ENCODE results near the gene ASPSCR1.

GRCh38 chr17:82009413-82009812, 32.0 kb downstream of the ASPSCR1 start:
- no peak for TF ChIP-seq CTCF (IDR thresholded peaks at IDR 0.05; ENCODE audit: low read depth, low read length)
- no peak for TF ChIP-seq POLR2A (IDR thresholded peaks at IDR 0.05; ENCODE audit: extremely low read depth, insufficient read length)
- TF ChIP-seq MAX (IDR thresholded peaks at IDR 0.05; ENCODE audit: low read depth, low read length): no peak
- no peak for TF ChIP-seq MYC (IDR thresholded peaks at IDR 0.05; ENCODE audit: low read depth, low read length)
